Cortex of kidney (tissue), 1 donor: Measurements from ENCODE around the gene ADA.
"Not testable (repeated sequence)": the region's sequence is repeated elsewhere in the genome, so short reads cannot be mapped to it uniquely, and the experiment has no call there.

Experiments used
- DNase-seq: peaks from one replicate; lab custom pipeline; 2025; lab: John Stamatoyannopoulos, UW

ADA gene

GRCh38 chr20:44678990-44679611 is 27.6 kb upstream of the ADA start:
- DNase-seq, result no peak

DNA sequence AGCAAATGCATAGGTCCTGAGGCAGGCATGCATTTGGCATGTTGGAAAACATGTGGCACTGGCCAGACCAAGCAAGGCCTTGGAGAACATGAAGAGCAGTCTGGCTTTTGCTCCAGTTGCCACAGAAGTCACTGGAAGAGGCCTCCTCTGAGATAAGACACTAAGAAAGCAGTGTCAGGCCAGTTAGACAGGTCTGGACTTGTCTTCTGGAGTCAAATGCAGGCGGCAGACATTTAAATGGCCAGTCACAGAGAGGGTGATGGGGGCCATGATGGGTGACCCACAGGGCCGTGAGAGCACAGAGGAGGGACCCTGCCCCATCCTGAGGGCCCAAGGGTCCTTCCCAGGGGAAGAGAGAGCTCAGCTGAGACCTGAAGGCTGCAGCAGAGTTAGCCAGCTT is 26.7 kb upstream of the ADA start:
- no peak for DNase-seq

GRCh38 chr20:44672318-44672902 is 20.9 kb upstream of the ADA start:
- DNase-seq, result not testable (repeated sequence)

GRCh38 chr20:44671541-44671940 is 20.0 kb upstream of the ADA start:
- DNase-seq, result not testable (repeated sequence)

- DNase-seq, result not testable (repeated sequence)
These were observed 19.4 kb upstream of the ADA start for GRCh38 chr20:44670851-44671250.

- DNase-seq, result no peak
These were observed 14.6 kb upstream of the ADA start for GRCh38 chr20:44666066-44666465.

DNA sequence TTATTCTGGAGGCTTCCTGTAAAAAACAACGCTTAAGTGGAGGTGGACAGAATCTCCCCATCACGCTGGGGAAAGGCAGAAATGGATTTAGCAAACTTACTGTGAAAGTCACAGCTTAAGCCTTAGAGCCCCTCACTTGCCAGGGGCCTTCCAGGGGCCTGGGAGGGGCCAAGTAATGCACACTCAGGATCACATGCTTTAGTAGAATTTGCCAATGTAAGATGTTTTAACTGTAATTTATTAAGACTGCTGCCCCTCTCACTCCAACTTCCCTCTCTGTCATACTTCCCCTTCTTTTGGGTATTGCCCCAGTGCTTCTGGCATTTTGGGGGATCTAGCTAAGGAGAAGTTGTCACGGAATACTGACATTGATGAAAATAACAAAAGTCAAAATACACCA is 12.6 kb upstream of the ADA start:
- DNase-seq, result no peak

GRCh38 chr20:44662261-44662660 is 10.8 kb upstream of the ADA start:
- DNase-seq, result no peak

- DNase-seq, result no peak
These were observed 9.1 kb upstream of the ADA start for GRCh38 chr20:44660581-44660980.

GRCh38 chr20:44659931-44660330 is 8.4 kb upstream of the ADA start:
- no peak for DNase-seq

GRCh38 chr20:44658810-44659209 is 7.3 kb upstream of the ADA start:
- DNase-seq, result no peak

DNA sequence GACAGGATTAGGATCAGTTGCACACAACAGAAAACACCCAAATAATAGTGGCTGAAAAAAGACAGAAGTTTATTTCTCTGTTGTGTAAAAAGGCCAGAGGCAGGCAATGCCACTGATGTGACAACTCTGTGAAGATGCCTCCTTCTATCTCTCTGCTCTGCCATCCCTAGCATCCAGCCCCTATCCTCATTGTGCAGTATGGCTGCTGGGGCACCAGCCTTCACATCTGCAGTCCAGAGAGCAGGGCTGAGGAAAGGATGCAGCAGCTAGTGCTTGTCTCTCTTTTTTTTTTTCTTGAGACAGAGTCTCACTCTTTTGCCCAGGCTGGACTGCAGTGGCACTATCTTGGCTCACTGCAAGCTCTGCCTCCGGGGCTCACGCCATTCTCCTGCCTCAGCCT is 6.4 kb upstream of the ADA start:
- DNase-seq, result no peak

- DNase-seq, result no peak
These were observed 4.9 kb upstream of the ADA start for GRCh38 chr20:44656448-44656847.

- not testable (repeated sequence) for DNase-seq
These were observed 2.7 kb upstream of the ADA start for GRCh38 chr20:44654210-44654609.

DNA sequence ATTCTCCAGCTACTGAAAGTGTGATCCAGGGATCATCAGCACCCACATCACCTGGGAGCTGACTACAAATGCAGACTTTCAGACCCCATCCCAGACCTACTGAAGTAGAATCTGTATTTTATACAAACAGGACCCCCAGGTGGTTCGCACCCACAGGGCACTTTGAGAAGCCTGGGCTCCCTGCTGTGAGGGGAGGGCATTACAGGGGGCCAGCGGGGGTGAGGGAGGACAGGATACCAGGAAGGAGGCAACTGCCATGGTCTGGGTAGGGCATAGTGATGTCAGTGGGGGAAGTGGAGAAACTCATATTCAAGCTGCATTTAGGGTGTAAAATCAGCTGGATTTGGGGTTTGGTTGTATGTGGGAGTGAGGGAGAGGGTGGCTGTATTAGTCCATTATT is 2.0 kb upstream of the ADA start:
- no peak for DNase-seq

- no peak for DNase-seq
These were observed 140 bp downstream of the ADA start for GRCh38 chr20:44651434-44651683.

GRCh38 chr20:44650771-44651433 is 597 bp downstream of the ADA start:
- DNase-seq, result no peak

- DNase-seq, result no peak
These were observed 1.5 kb downstream of the ADA start for GRCh38 chr20:44649976-44650375.

DNA sequence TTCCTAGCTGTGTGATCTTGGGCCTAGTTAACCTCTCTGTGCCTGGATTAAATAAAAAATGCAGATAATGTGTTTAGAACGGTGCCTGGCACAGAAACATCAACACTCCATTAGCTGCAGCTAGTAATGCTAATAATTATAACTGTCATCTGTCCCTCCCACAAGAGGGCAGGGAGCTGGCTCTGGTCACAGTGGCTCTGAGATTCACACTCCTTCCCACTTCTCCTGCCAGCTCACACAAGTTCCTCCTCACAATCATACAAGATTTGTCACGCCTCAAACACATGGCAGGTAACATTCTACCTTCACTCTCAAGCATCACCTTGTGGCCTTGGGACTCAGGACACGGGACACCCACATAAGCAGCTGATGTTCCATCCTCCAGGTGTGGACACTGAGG is 2.4 kb downstream of the ADA start:
- no peak for DNase-seq

DNA sequence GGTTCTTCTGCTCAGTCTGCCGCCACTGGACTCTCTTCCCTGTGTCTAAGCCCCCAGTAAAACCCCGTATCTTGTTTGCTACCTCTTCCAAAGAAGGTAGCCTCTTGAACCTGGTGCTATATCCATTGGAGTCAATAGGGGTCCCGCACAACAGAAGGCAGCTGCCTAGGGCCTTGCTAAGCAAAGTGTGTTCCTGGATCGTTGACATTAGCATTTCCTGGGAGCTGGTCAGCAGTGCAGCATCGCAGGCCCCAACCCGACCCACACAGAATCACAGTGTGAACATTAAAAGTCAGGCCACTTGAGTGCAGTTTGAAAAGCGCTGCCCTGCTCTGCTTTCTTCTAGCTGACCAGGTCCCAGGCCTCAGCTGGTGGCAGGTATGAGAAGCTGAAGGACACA is 2.9 kb downstream of the ADA start:
- DNase-seq, result no peak

GRCh38 chr20:44648068-44648467 is 3.4 kb downstream of the ADA start:
- no peak for DNase-seq

GRCh38 chr20:44646641-44647274 is 4.7 kb downstream of the ADA start:
- no peak for DNase-seq

DNA sequence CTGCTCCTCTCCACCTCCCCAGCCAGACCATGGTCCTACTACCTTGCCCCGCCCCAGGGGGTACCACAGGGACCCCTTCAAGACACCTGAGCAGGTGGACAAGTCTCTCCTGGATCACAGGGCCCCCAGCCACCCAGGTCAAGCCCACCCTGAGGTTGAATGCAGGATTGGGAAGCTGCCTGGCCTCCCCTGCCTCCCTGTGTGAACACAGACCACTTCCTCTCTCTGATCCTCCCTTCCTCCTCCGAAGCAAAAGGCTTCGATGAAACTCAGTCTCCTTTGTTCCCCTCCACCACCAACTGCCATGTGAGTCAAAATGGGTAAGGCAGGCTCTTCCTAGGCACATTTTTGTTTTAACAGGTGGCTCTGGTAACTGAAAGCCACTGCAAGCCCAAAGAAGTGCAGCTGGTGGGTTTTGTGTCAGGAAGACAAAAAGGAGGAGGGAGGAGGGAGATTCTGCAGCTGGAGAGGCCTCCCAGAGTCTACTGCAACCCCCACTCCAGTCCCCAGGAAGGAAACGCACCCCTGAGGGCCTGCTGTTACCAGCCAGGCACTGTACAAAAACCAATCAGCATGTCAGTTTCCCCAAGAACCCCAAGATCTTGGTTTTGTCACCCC is 5.4 kb downstream of the ADA start:
- no peak for DNase-seq
